Measurements from ENCODE around the gene PDE6D. TPM values are rescaled to one million over a fixed set of nuclear protein-coding genes. Genes with fewer than 3 reads are reported as not detected.
A peak's percentile ranks its signal among the peaks of the same experiment; 100 is the strongest.

Gene PDE6D
- total and polyA plus RNA-seq, 2 experiments from 2014 or later, result 35.2 to 55.6 TPM

- Mint-ChIP-seq H3K4me1 (peaks cover 17% of the 10 kb centered on the region), H3K4me3 (peak overlapping the region; percentile 92), H3K36me3 (ENCODE audit: low read depth) (no peaks in the 10 kb centered on the region; the same call in 2 of the 3 replicates), H3K9me3 (no peaks in the 10 kb centered on the region), H3K27ac (no peak overlapping the region), H3K27me3 (ENCODE audit: insufficient read depth, low read depth, poor library complexity) (peaks cover 3% of the 10 kb centered on the region)
- H3K36me3 ChIP-seq (ENCODE audit: insufficient read depth), result no peaks in the 10 kb centered on the region; the same call in 1 of the 2 replicates
- H3K9me2 ChIP-seq (ENCODE audit: insufficient read depth), result no peaks in the 10 kb centered on the region
- peaks cover 11% of the 10 kb centered on the region for H3K4me1 ChIP-seq (ENCODE audit: insufficient read depth)
- ATAC-seq, result peak; percentile 60
- 0 out of 2 replicates have a peak, but pooled peaks cover 7% of the 10 kb centered on the region for H3K27me3 ChIP-seq (ENCODE audit: insufficient read depth)
- no peak for TF ChIP-seq CTCF (conservative IDR thresholded peaks at IDR 0.05; ENCODE audit: low read depth in 2 of 2)
- peak; percentile 83 for TF ChIP-seq REST (IDR thresholded peaks at IDR 0.05; ENCODE audit: unreplicated experiment)
- H4K20me1 ChIP-seq (replicated peaks; ENCODE audit: insufficient read depth), result peaks cover 24% of the 10 kb centered on the region
- peak overlapping the region; percentile 64 for H3K4me3 ChIP-seq
- H3F3A ChIP-seq (replicated peaks; ENCODE audit: low read depth), result peaks cover 6% of the 10 kb centered on the region
- DNase-seq (ENCODE audit: low spot score), result peak; percentile 71
- H3K4me2 ChIP-seq, result peak overlapping the region; percentile 86
- H2AFZ ChIP-seq, result peak overlapping the region; percentile 75; the same call in 1 of the 2 replicates
- peaks cover 64% of the 10 kb centered on the region for H3K79me2 ChIP-seq (replicated peaks; ENCODE audit: insufficient read depth)
- no peak overlapping the region for H3K27ac ChIP-seq (ENCODE audit: low read depth)
These were observed 766 bp downstream of the PDE6D start for GRCh38 chr2:231780123-231780908.

- Histone ChIP-seq H3K79me2 (replicated peaks; ENCODE audit: insufficient read depth) (peaks cover 5% of the 10 kb centered on the region; the same call in 1 of the 2 replicates), H3F3A (replicated peaks; ENCODE audit: low read depth) (0 out of 2 replicates have a peak, but pooled peaks cover 4% of the 10 kb centered on the region), H3K27ac (ENCODE audit: low read depth) (no peak overlapping the region), H3K4me1 (ENCODE audit: insufficient read depth) (peaks cover 5% of the 10 kb centered on the region; the same call in 1 of the 2 replicates), H3K4me3 (no peak overlapping the region), H3K27me3 (ENCODE audit: insufficient read depth) (no peaks in the 10 kb centered on the region), H3K9me2 (ENCODE audit: insufficient read depth) (no peaks in the 10 kb centered on the region), H3K36me3 (ENCODE audit: insufficient read depth) (no peaks in the 10 kb centered on the region), H2AFZ (no peak overlapping the region), H4K20me1 (replicated peaks; ENCODE audit: insufficient read depth) (no peaks in the 10 kb centered on the region), H3K4me2 (no peak overlapping the region)
- no peak overlapping the region for H3K27ac Mint-ChIP-seq
- no peaks in the 10 kb centered on the region for H3K27me3 Mint-ChIP-seq (ENCODE audit: insufficient read depth, low read depth, poor library complexity)
- H3K4me3 Mint-ChIP-seq, result no peak overlapping the region
- DNase-seq (ENCODE audit: low spot score), result no peak
- TF ChIP-seq POLR2AphosphoS5 (IDR thresholded peaks at IDR 0.05; ENCODE audit: low read depth), result no peak
- TF ChIP-seq CTCF (conservative IDR thresholded peaks at IDR 0.05; ENCODE audit: low read depth in 2 of 2), result 0 out of 4 replicates have a peak, but pooled peaks of 1 of the 2 experiments have one; percentile 16
- peaks cover 10% of the 10 kb centered on the region; the same call in 2 of the 3 replicates for H3K4me1 Mint-ChIP-seq
- no peaks in the 10 kb centered on the region for H3K9me3 Mint-ChIP-seq
- H3K36me3 Mint-ChIP-seq (ENCODE audit: low read depth), result no peaks in the 10 kb centered on the region
- ATAC-seq, result no peak
These were observed 11.6 kb downstream of the PDE6D start for GRCh38 chr2:231769170-231770136.

All from GM23338 (cell line).